ENCODE data around the gene ATP10D. TPM values are rescaled to one million over a fixed set of nuclear protein-coding genes. Genes with fewer than 3 reads are reported as not detected.

Gene ATP10D
- total and polyA plus RNA-seq, 9 of the 15 experiments (the other 6 are each of a cell fraction or from before 2014, with no cell fraction given), result 0.10 to 0.36 (median 0.19) TPM; not detected in 1

DNA sequence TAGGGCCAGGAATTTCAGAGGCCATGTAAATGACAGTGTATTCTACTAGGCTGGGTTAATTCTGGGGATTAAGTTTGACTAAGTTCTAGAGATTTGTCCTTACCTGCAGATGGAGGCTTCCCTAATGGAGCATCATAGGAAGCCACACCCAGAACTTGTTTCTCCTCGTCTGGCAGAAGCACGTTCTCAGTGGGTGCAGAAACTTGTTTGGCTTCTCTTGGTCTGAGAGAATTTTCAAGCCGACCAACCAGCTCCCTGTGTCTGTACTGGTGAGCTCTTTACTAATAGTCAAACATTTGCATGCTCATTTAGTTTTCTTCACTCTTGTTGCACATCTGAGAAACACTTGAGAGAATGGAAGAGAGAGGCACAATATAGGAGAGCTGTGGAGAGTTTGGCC lies 907 bp upstream of the ATP10D start:
- FAIRE-seq, result peak; percentile 46
- POLR2A ChIA-PET, result no interaction called here
- in situ Hi-C loops (cut with MboI) (no loop called here), intact Hi-C loops (cut with micrococcal nuclease) (no loop called here)
- Histone ChIP-seq H3K4me1 (replicated peaks in 1 of 2; ENCODE audit: control insufficient read depth in 2 of 2, insufficient read depth in 2 of 2, low read length in 2 of 2) (peaks cover 3 to 6% of the 10 kb centered on the region in 2 experiments; a peak in 3 of 5 replicates), H2AFZ (ENCODE audit: low read depth, low read length) (peak overlapping the region; percentile 83), H3K79me2 (ENCODE audit: control insufficient read depth, insufficient read depth, low read length) (no peaks in the 10 kb centered on the region), H3K27me3 (ENCODE audit: control insufficient read depth in 2 of 2, insufficient read depth in 2 of 2, low read length in 2 of 2) (peaks cover 0 to 4% of the 10 kb centered on the region in 2 experiments; a peak in 2 of 5 replicates), H3K9ac (ENCODE audit: insufficient read depth in 1 of 2, low read depth in 2 of 2, low read length in 2 of 2) (no peak overlapping the region), H3K36me3 (ENCODE audit: control insufficient read depth, insufficient read depth, low read length) (no peaks in the 10 kb centered on the region), H3K9me1 (ENCODE audit: control insufficient read depth, insufficient read depth, low read length) (no peaks in the 10 kb centered on the region), H3K4me3 (no peak overlapping the region), H3K27ac (ENCODE audit: extremely low read depth, low read depth, low read length) (no peak overlapping the region), H3K4me2 (ENCODE audit: insufficient read depth, low read length) (no peak overlapping the region), H4K20me1 (replicated peaks; ENCODE audit: control insufficient read depth, insufficient read depth, low read length) (no peaks in the 10 kb centered on the region), H3K9me3 (replicated peaks; ENCODE audit: control insufficient read depth, insufficient read depth, low read depth, low read length) (no peaks in the 10 kb centered on the region)
- no peak for DNase-seq (ENCODE audit: extremely low read depth in 1 of 4, low spot score in 3 of 4)
- CTCF ChIA-PET (ENCODE audit: low intra/inter-chr PET ratio), result no interaction called here
- WGBS (ENCODE audit: insufficient coverage, low coverage, missing lambda C conversion rate), result 30% methylated on average over 3 of the region's 3 CpGs
- ATAC-seq, result no peak
- BruUV-seq (replicated peaks), result no TSS peak
- no peak for TF ChIP-seq NEUROD1 (IDR thresholded peaks at IDR 0.05; ENCODE audit: borderline replicate concordance, low read depth, low read length, partially characterized antibody)
- TF ChIP-seq SLC30A9 (CRISPR knock-in tag; IDR thresholded peaks at IDR 0.05), result no peak
- TF ChIP-seq ZNF79 (CRISPR knock-in tag; IDR thresholded peaks at IDR 0.05; ENCODE audit: low read depth), result no peak
- no peak for TF ChIP-seq MAFK (IDR thresholded peaks at IDR 0.05; ENCODE audit: low read length)

DNA sequence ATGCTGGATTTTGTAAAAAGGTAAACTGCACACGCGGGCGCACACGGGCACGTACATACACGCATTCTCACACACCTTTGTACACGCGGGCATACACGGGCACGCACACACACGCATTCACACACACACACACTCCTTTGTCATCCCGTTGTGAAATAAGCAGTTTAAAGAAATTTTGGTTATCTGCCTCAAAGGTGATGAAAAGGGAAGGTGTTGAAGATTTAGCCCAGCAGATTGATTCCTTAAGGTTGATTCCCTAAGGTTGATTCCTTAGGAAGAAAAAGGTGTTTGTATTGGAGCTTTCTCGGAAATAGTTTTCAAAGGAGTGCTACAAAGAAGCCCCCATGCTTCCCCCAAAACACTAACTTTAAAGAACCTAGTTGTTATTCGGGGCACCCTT lies 693 bp downstream of the ATP10D start:
- Histone ChIP-seq H3K36me3 (ENCODE audit: control insufficient read depth, insufficient read depth, low read length) (no peaks in the 10 kb centered on the region), H3K27ac (ENCODE audit: extremely low read depth, low read depth, low read length) (no peak overlapping the region), H3K4me3 (peak overlapping the region; percentile 35), H3K27me3 (ENCODE audit: control insufficient read depth in 2 of 2, insufficient read depth in 2 of 2, low read length in 2 of 2) (no peaks in the 10 kb centered on the region; a peak in 2 of 5 replicates), H3K79me2 (ENCODE audit: control insufficient read depth, insufficient read depth, low read length) (no peaks in the 10 kb centered on the region), H2AFZ (ENCODE audit: low read depth, low read length) (peak overlapping the region; percentile 83), H3K4me1 (replicated peaks in 1 of 2; ENCODE audit: control insufficient read depth in 2 of 2, insufficient read depth in 2 of 2, low read length in 2 of 2) (peaks cover 3 to 6% of the 10 kb centered on the region in 2 experiments; a peak in 3 of 5 replicates), H4K20me1 (replicated peaks; ENCODE audit: control insufficient read depth, insufficient read depth, low read length) (no peaks in the 10 kb centered on the region), H3K4me2 (ENCODE audit: insufficient read depth, low read length) (peak overlapping the region; percentile 77), H3K9me1 (ENCODE audit: control insufficient read depth, insufficient read depth, low read length) (no peaks in the 10 kb centered on the region), H3K9me3 (replicated peaks; ENCODE audit: control insufficient read depth, insufficient read depth, low read depth, low read length) (no peaks in the 10 kb centered on the region), H3K9ac (ENCODE audit: insufficient read depth in 1 of 2, low read depth in 2 of 2, low read length in 2 of 2) (no peak overlapping the region)
- ATAC-seq, result no peak
- in situ Hi-C loops (cut with MboI), result no loop called here
- no peak for DNase-seq (ENCODE audit: extremely low read depth in 1 of 4, low spot score in 3 of 4)
- BruUV-seq (replicated peaks), result no TSS peak
- intact Hi-C loops (cut with micrococcal nuclease), result no loop called here
- ChIA-PET POLR2A (interaction anchor here (0.6 kb wide), 1 partner anchor 49 kb away, joined by 3 read pairs; no protein-coding TSS in a partner anchor), CTCF (ENCODE audit: low intra/inter-chr PET ratio) (no interaction called here)
- FAIRE-seq, result no peak
- WGBS (ENCODE audit: insufficient coverage, low coverage, missing lambda C conversion rate), result 3% methylated on average over 13 of the region's 14 CpGs
- TF ChIP-seq BRCA1 (IDR thresholded peaks at IDR 0.05) (no peak), BRCA1 (CRISPR knock-in tag; IDR thresholded peaks at IDR 0.05) (no peak), POLR2G (IDR thresholded peaks at IDR 0.05; ENCODE audit: low read depth, low read length) (no peak), TEAD2 (tag; IDR thresholded peaks at IDR 0.05) (no peak)
- TF ChIP-seq, protein P1, sequence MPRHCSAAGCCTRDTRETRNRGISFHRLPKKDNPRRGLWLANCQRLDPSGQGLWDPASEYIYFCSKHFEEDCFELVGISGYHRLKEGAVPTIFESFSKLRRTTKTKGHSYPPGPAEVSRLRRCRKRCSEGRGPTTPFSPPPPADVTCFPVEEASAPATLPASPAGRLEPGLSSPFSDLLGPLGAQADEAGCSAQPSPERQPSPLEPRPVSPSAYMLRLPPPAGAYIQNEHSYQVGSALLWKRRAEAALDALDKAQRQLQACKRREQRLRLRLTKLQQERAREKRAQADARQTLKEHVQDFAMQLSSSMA (CRISPR knock-in tag; IDR thresholded peaks at IDR 0.05), result no peak
